Fibroblast of villous mesenchyme (primary cell): Measurements from ENCODE around the gene MEPCE. TPM values are rescaled to one million over a fixed set of nuclear protein-coding genes. Genes with fewer than 3 reads are reported as not detected.

Experiments
- DNase-seq: peaks from one replicate; pipeline ENCODE4 v3.0.0-alpha.2; 2010; ENCODE audit warnings: low read depth
- H3K4me3 ChIP-seq: 2 replicates; pipeline ENCODE4 v1.5.1; 2011; ENCODE audit warnings: low read depth, mild to moderate bottlenecking, low read length
- CTCF ChIP-seq: IDR thresholded peaks from 2 replicates; pipeline ENCODE4 v1.5.1; 2012; ENCODE audit warnings: low read depth, mild to moderate bottlenecking, low read length; ENCODE audit not compliant: insufficient read depth
- total RNA-seq: library from RNA; depleted of rRNA; stranded (reverse); fragments of >200 nt; gene quantifications from 2 replicates; pipeline ENCODE4 v1.2.3, GENCODE V29; 2012

Gene MEPCE
- total RNA-seq, 1 donor = 29.4 TPM

GRCh38 chr7:100478958-100479660 lies 49.5 kb downstream of the MEPCE start, which contains the start of gene TSC22D4:
TSS of gene TSC22D4 (minus strand) at chr7:100479214. CDS start at chr7:100478038, 1,176 bp downstream.
- peak within 1 kb of the TSS; percentile 97 for H3K4me3 ChIP-seq
- TF ChIP-seq CTCF = no peak
- peak; percentile 97 for DNase-seq

- H3K4me3 ChIP-seq = no peak overlapping the region
- no peak for DNase-seq
- no peak for TF ChIP-seq CTCF
Observed at GRCh38 chr7:100481466-100481865, 51.8 kb downstream of the MEPCE start.

GRCh38 chr7:100482728-100483089 lies 53.1 kb downstream of the MEPCE start:
- H3K4me3 ChIP-seq = peak overlapping the region; percentile 69
- DNase-seq = no peak
- TF ChIP-seq CTCF = no peak

- peak overlapping the region; percentile 69 for H3K4me3 ChIP-seq
- peak; percentile 56 for DNase-seq
- peak; percentile 77 for TF ChIP-seq CTCF
Observed at GRCh38 chr7:100483090-100483721, 53.6 kb downstream of the MEPCE start.

Other genes with a start within 250 kb of the MEPCE start
- gene PVRIG, start 209.9 kb upstream of the MEPCE start, total RNA-seq = not detected in 2 replicates
- gene SPDYE3, start 122.1 kb upstream of the MEPCE start, total RNA-seq = under 0.01 TPM in 1 of 2 replicates, not detected in the other
- 10.0 and 11.7 TPM in 2 replicates for gene PILRB, start 71.7 kb upstream of the MEPCE start, total RNA-seq
- gene PILRA, start 56.3 kb upstream of the MEPCE start, total RNA-seq = 0.43 TPM in 1 of 2 replicates, not detected in the other
- gene ZCWPW1, start 1.1 kb upstream of the MEPCE start, total RNA-seq = 0.43 and 0.64 TPM in 2 replicates
- gene PPP1R35, start 6.7 kb downstream of the MEPCE start, total RNA-seq = 14.8 and 15.1 TPM in 2 replicates
- gene SPACDR, start 34.4 kb downstream of the MEPCE start, total RNA-seq = not detected in 2 replicates
- 26.4 and 30.2 TPM in 2 replicates for gene TSC22D4, start 49.4 kb downstream of the MEPCE start, total RNA-seq
- 0.43 and 0.64 TPM in 2 replicates for gene NYAP1, start 54.1 kb downstream of the MEPCE start, total RNA-seq
- gene AGFG2, start 109.4 kb downstream of the MEPCE start, total RNA-seq = 7.7 and 19.0 TPM in 2 replicates
- 0.32 TPM in 1 of 2 replicates, not detected in the other for gene SAP25, start 144.1 kb downstream of the MEPCE start, total RNA-seq
- 22.5 and 31.9 TPM in 2 replicates for gene LRCH4, start 156.3 kb downstream of the MEPCE start, total RNA-seq
- 0.32 and 0.43 TPM in 2 replicates for gene FBXO24, start 156.5 kb downstream of the MEPCE start, total RNA-seq
- gene PCOLCE, start 172.5 kb downstream of the MEPCE start, total RNA-seq = 124 and 211 TPM in 2 replicates
- gene MOSPD3, start 182.7 kb downstream of the MEPCE start, total RNA-seq = 5.2 and 7.1 TPM in 2 replicates
- gene TFR2, start 211.7 kb downstream of the MEPCE start, total RNA-seq = under 0.01 and 0.43 TPM in 2 replicates
- gene ACTL6B, start 226.6 kb downstream of the MEPCE start, total RNA-seq = not detected in 2 replicates
- gene GNB2, start 243.9 kb downstream of the MEPCE start, total RNA-seq = 88.1 and 97.9 TPM in 2 replicates